ENCODE measurements around the gene APEH.

DNA sequence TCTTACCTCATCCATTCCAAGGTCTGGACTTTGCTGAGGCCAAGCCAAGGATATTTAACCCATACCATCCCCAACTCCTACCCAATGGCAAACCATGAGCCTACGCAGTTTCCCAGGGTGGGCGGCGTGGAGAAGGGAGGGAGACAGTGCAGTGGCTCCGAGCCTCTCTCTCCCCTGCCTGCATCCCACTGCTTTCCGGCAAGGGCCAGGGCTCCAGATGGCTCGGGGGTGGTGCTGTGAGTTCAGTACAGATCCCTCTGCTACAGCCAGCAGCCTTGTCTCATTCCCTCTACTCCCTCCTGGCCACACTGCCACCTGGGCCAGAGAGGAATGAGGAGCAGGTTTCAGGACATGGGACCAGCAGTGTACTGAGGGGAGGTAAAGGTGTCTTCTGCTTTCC lies 44.3 kb upstream of the APEH start:
- TF ChIP-seq CTCF (IDR thresholded peaks at IDR 0.05) = no peak
- no peak for TF ChIP-seq POLR2A (IDR thresholded peaks at IDR 0.05)
